ENCODE data around the gene EPS15. TPM values are rescaled to one million over a fixed set of nuclear protein-coding genes. Genes with fewer than 3 reads are reported as not detected.
A peak's percentile ranks its signal among the peaks of the same experiment; 100 is the strongest.
"Not testable (repeated sequence)": the region's sequence is repeated elsewhere in the genome, so short reads cannot be mapped to it uniquely, and the experiment has no call there.

Gene EPS15
- total and polyA plus RNA-seq, 9 of the 15 experiments (the other 6 are each of a cell fraction or from before 2014, with no cell fraction given), result 23.1 to 69.0 (median 41.7) TPM

GRCh38 chr1:51387288-51387687, 131.8 kb downstream of the EPS15 start:
- DNase-seq (ENCODE audit: extremely low read depth in 1 of 4, low spot score in 3 of 4), result not testable (repeated sequence)

DNA sequence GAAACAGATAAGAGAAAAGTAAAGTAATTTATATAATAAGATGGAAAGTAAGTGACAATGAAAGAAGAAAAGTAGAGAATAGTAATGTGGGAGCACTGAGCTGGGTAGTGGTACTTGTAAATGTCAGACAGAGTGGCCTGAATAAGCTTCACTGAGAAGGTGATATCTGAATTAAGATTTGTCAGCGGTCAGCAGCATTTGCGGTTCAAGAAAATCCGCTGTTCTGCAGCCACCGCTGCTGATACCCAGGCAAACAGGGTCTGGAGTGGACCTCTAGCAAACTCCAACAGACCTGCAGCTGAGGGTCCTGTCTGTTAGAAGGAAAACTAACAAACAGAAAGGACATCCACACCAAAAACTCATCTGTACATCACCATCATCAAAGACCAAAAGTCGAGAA, 132.8 kb downstream of the EPS15 start:
- FAIRE-seq; intact Hi-C loops (cut with micrococcal nuclease); H3K4me2 ChIP-seq (ENCODE audit: insufficient read depth, low read length); H3K9me3 ChIP-seq (replicated peaks; ENCODE audit: control insufficient read depth, insufficient read depth, low read depth, low read length); H4K20me1 ChIP-seq (replicated peaks; ENCODE audit: control insufficient read depth, insufficient read depth, low read length); H3K27me3 ChIP-seq (ENCODE audit: control insufficient read depth in 2 of 2, insufficient read depth in 2 of 2, low read length in 2 of 2); POLR2A ChIA-PET; BruUV-seq (replicated peaks); in situ Hi-C loops (cut with MboI); H3K4me3 ChIP-seq; H3K4me1 ChIP-seq (replicated peaks in 1 of 2; ENCODE audit: control insufficient read depth in 2 of 2, insufficient read depth in 2 of 2, low read length in 2 of 2); H3K9ac ChIP-seq (ENCODE audit: insufficient read depth in 1 of 2, low read depth in 2 of 2, low read length in 2 of 2); ATAC-seq; H3K9me1 ChIP-seq (ENCODE audit: control insufficient read depth, insufficient read depth, low read length); H3K79me2 ChIP-seq (ENCODE audit: control insufficient read depth, insufficient read depth, low read length); H2AFZ ChIP-seq (ENCODE audit: low read depth, low read length); DNase-seq (ENCODE audit: extremely low read depth in 1 of 4, low spot score in 3 of 4); CTCF ChIA-PET (ENCODE audit: low intra/inter-chr PET ratio); H3K27ac ChIP-seq (ENCODE audit: extremely low read depth, low read depth, low read length): not testable (repeated sequence)
- H3K36me3 ChIP-seq (ENCODE audit: control insufficient read depth, insufficient read depth, low read length), result peaks cover 23% of the 10 kb centered on the region
- WGBS (ENCODE audit: insufficient coverage, low coverage, missing lambda C conversion rate), result 93% methylated on average over 5 of the region's 5 CpGs
- TF ChIP-seq CBX5 (IDR thresholded peaks at IDR 0.05; ENCODE audit: borderline replicate concordance, low read depth) (0 out of 2 replicates have a peak, but pooled peaks have one; percentile 53), ZBTB33 (CRISPR knock-in tag; IDR thresholded peaks at IDR 0.05) (peak; percentile 99), CBX3 (IDR thresholded peaks at IDR 0.05; ENCODE audit: borderline replicate concordance in 1 of 2, low read length in 2 of 2) (peak in 1 of 2 experiments; percentile 62; a peak in 1 of 3 replicates), TRIM28 (IDR thresholded peaks at IDR 0.05) (0 out of 2 replicates have a peak, but pooled peaks have one; percentile 28)
- TF ChIP-seq, protein P1, sequence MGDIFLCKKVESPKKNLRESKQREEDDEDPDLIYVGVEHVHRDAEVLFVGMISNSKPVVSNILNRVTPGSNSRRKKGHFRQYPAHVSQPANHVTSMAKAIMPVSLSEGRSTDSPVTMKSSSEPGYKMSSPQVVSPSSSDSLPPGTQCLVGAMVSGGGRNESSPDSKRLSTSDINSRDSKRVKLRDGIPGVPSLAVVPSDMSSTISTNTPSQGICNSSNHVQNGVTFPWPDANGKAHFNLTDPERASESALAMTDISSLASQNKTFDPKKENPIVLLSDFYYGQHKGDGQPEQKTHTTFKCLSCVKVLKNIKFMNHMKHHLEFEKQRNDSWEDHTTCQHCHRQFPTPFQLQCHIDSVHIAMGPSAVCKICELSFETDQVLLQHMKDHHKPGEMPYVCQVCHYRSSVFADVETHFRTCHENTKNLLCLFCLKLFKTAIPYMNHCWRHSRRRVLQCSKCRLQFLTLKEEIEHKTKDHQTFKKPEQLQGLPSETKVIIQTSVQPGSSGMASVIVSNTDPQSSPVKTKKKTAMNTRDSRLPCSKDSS (IDR thresholded peaks at IDR 0.05; ENCODE audit: low read depth, partially characterized antibody), result peak; percentile 62

More at GRCh38 chr1:51387288-51387687, 131.8 kb downstream of the EPS15 start:
- intact Hi-C loops (cut with micrococcal nuclease); H3K27me3 ChIP-seq (ENCODE audit: control insufficient read depth in 2 of 2, insufficient read depth in 2 of 2, low read length in 2 of 2); BruUV-seq (replicated peaks); CTCF ChIA-PET (ENCODE audit: low intra/inter-chr PET ratio); H3K9ac ChIP-seq (ENCODE audit: insufficient read depth in 1 of 2, low read depth in 2 of 2, low read length in 2 of 2); H2AFZ ChIP-seq (ENCODE audit: low read depth, low read length); H3K9me1 ChIP-seq (ENCODE audit: control insufficient read depth, insufficient read depth, low read length); H3K27ac ChIP-seq (ENCODE audit: extremely low read depth, low read depth, low read length); H3K4me3 ChIP-seq; H3K79me2 ChIP-seq (ENCODE audit: control insufficient read depth, insufficient read depth, low read length); H3K4me2 ChIP-seq (ENCODE audit: insufficient read depth, low read length); H3K9me3 ChIP-seq (replicated peaks; ENCODE audit: control insufficient read depth, insufficient read depth, low read depth, low read length); POLR2A ChIA-PET; ATAC-seq; in situ Hi-C loops (cut with MboI); H3K4me1 ChIP-seq (replicated peaks in 1 of 2; ENCODE audit: control insufficient read depth in 2 of 2, insufficient read depth in 2 of 2, low read length in 2 of 2); H4K20me1 ChIP-seq (replicated peaks; ENCODE audit: control insufficient read depth, insufficient read depth, low read length); FAIRE-seq: not testable (repeated sequence)
- peak; percentile 95 for TF ChIP-seq ZNF507 (tag; conservative IDR thresholded peaks at IDR 0.05)
- TF ChIP-seq ZNF354B (CRISPR knock-in tag; IDR thresholded peaks at IDR 0.05), result peak; percentile 78
- peaks cover 23% of the 10 kb centered on the region for H3K36me3 ChIP-seq (ENCODE audit: control insufficient read depth, insufficient read depth, low read length)
- WGBS (ENCODE audit: insufficient coverage, low coverage, missing lambda C conversion rate), result no CpG with 5 or more reads among the region's 3 CpGs

Measured in K562 (cell line).